ENCODE measurements around the gene SLC1A2. TPM values are rescaled to one million over a fixed set of nuclear protein-coding genes. Genes with fewer than 3 reads are reported as not detected.
A peak's percentile ranks its signal among the peaks of the same experiment; 100 is the strongest.

SLC1A2 gene
- total and polyA plus RNA-seq, 2 donors (not counting 1 experiment from before 2014, with no cell fraction given), result 1.2 to 7.6 TPM

- no peaks in the 10 kb centered on the region for H3K27me3 ChIP-seq (ENCODE audit: control insufficient read depth, insufficient read depth, low read length)
- no peak overlapping the region for H2AFZ ChIP-seq (ENCODE audit: low read length)
- H3K27ac ChIP-seq (ENCODE audit: insufficient read depth, low read length), result no peak overlapping the region
- no peaks in the 10 kb centered on the region for H3K9me3 ChIP-seq (ENCODE audit: control insufficient read depth, insufficient read depth, low read depth, low read length)
- TF ChIP-seq EZH2 (IDR thresholded peaks at IDR 0.05; ENCODE audit: low read length, missing control alignments) (no peak), CTCF (conservative IDR thresholded peaks at IDR 0.05 in 1 of 2, IDR thresholded peaks at IDR 0.05 in 1 of 2; ENCODE audit: low read depth in 1 of 2, low read length in 2 of 2) (no peak)
- no peaks in the 10 kb centered on the region for H3K79me2 ChIP-seq (ENCODE audit: control insufficient read depth, insufficient read depth, low read length)
- peaks cover 5% of the 10 kb centered on the region for H3K4me1 ChIP-seq (ENCODE audit: control insufficient read depth, extremely low read depth, insufficient read depth, low read length)
- DNase-seq (ENCODE audit: low read depth in 2 of 2), result no peak
- H3K4me2 ChIP-seq (ENCODE audit: extremely low read depth, insufficient read depth, low read length), result no peak overlapping the region
- H3K9ac ChIP-seq (ENCODE audit: insufficient read depth, low read length), result no peak overlapping the region
- no peaks in the 10 kb centered on the region for H3K36me3 ChIP-seq (ENCODE audit: control insufficient read depth, insufficient read depth, low read length)
- H3K4me3 ChIP-seq (replicated peaks in 1 of 4; ENCODE audit: control extremely low read depth in 1 of 4, insufficient read depth in 1 of 4, low read depth in 3 of 4, low read length in 4 of 4), result no peak overlapping the region
- no peaks in the 10 kb centered on the region for H4K20me1 ChIP-seq (ENCODE audit: control insufficient read depth, extremely low read depth, insufficient read depth, low read length)
These were observed 42.1 kb downstream of the SLC1A2 start for GRCh38 chr11:35377262-35377661.

- Histone ChIP-seq H3K9me3 (ENCODE audit: control insufficient read depth, insufficient read depth, low read depth, low read length) (no peaks in the 10 kb centered on the region), H2AFZ (ENCODE audit: low read length) (no peak overlapping the region), H3K79me2 (ENCODE audit: control insufficient read depth, insufficient read depth, low read length) (no peaks in the 10 kb centered on the region), H3K36me3 (ENCODE audit: control insufficient read depth, insufficient read depth, low read length) (no peaks in the 10 kb centered on the region), H3K9ac (ENCODE audit: insufficient read depth, low read length) (no peak overlapping the region), H3K4me3 (replicated peaks in 1 of 4; ENCODE audit: control extremely low read depth in 1 of 4, insufficient read depth in 1 of 4, low read depth in 3 of 4, low read length in 4 of 4) (no peak overlapping the region), H3K27ac (ENCODE audit: insufficient read depth, low read length) (no peak overlapping the region), H3K27me3 (ENCODE audit: control insufficient read depth, insufficient read depth, low read length) (no peaks in the 10 kb centered on the region), H3K4me1 (ENCODE audit: control insufficient read depth, extremely low read depth, insufficient read depth, low read length) (peaks cover 5% of the 10 kb centered on the region), H4K20me1 (ENCODE audit: control insufficient read depth, extremely low read depth, insufficient read depth, low read length) (no peaks in the 10 kb centered on the region), H3K4me2 (ENCODE audit: extremely low read depth, insufficient read depth, low read length) (peak overlapping the region; percentile 39)
- peak in 1 of 2 donors; percentile 36 for DNase-seq (ENCODE audit: low read depth in 2 of 2)
- TF ChIP-seq EZH2 (IDR thresholded peaks at IDR 0.05; ENCODE audit: low read length, missing control alignments), result no peak
- no peak for TF ChIP-seq CTCF (conservative IDR thresholded peaks at IDR 0.05 in 1 of 2, IDR thresholded peaks at IDR 0.05 in 1 of 2; ENCODE audit: low read depth in 1 of 2, low read length in 2 of 2)
These were observed 42.7 kb downstream of the SLC1A2 start for GRCh38 chr11:35376613-35377012.

- no peak overlapping the region for H3K27ac ChIP-seq (ENCODE audit: insufficient read depth, low read length)
- no peaks in the 10 kb centered on the region for H3K9me3 ChIP-seq (ENCODE audit: control insufficient read depth, insufficient read depth, low read depth, low read length)
- H3K36me3 ChIP-seq (ENCODE audit: control insufficient read depth, insufficient read depth, low read length), result no peaks in the 10 kb centered on the region
- H3K27me3 ChIP-seq (ENCODE audit: control insufficient read depth, insufficient read depth, low read length), result no peaks in the 10 kb centered on the region
- peaks cover 5% of the 10 kb centered on the region for H3K4me1 ChIP-seq (ENCODE audit: control insufficient read depth, extremely low read depth, insufficient read depth, low read length)
- H3K4me2 ChIP-seq (ENCODE audit: extremely low read depth, insufficient read depth, low read length), result no peak overlapping the region
- H3K9ac ChIP-seq (ENCODE audit: insufficient read depth, low read length), result no peak overlapping the region
- TF ChIP-seq EZH2 (IDR thresholded peaks at IDR 0.05; ENCODE audit: low read length, missing control alignments), result no peak
- TF ChIP-seq CTCF (conservative IDR thresholded peaks at IDR 0.05 in 1 of 2, IDR thresholded peaks at IDR 0.05 in 1 of 2; ENCODE audit: low read depth in 1 of 2, low read length in 2 of 2), result no peak
- H3K79me2 ChIP-seq (ENCODE audit: control insufficient read depth, insufficient read depth, low read length), result no peaks in the 10 kb centered on the region
- no peak overlapping the region for H2AFZ ChIP-seq (ENCODE audit: low read length)
- H3K4me3 ChIP-seq (replicated peaks in 1 of 4; ENCODE audit: control extremely low read depth in 1 of 4, insufficient read depth in 1 of 4, low read depth in 3 of 4, low read length in 4 of 4), result no peak overlapping the region
- no peak for DNase-seq (ENCODE audit: low read depth in 2 of 2)
- H4K20me1 ChIP-seq (ENCODE audit: control insufficient read depth, extremely low read depth, insufficient read depth, low read length), result no peaks in the 10 kb centered on the region
These were observed 43.2 kb downstream of the SLC1A2 start for GRCh38 chr11:35376118-35376510.
